UCSD-AML1 (cell line): ENCODE measurements around the gene SELP.
A peak's percentile ranks its signal among the peaks of the same experiment; 100 is the strongest.
"Not testable (repeated sequence)": the region's sequence is repeated elsewhere in the genome, so short reads cannot be mapped to it uniquely, and the experiment has no call there.

Source experiments
- DNase-seq: peaks from one replicate; lab custom pipeline; 2025; ENCODE audit not compliant: unreplicated experiment; lab: John Stamatoyannopoulos, UW

The SELP gene

GRCh38 chr1:169630006-169630405, at the start of gene SELP:
Gene SELP (minus strand): TSS chr1:169630124. CDS start chr1:169630074, 50 bp downstream.
- no peak for DNase-seq

- no peak for DNase-seq
Observed at GRCh38 chr1:169679692-169680091, 49.8 kb upstream of the SELP start.

- DNase-seq: peak; percentile 17
Observed at GRCh38 chr1:169676001-169676400, 46.1 kb upstream of the SELP start.

GRCh38 chr1:169670836-169671235, 40.9 kb upstream of the SELP start:
- DNase-seq: peak; percentile 39

GRCh38 chr1:169670244-169670643, 40.3 kb upstream of the SELP start:
- DNase-seq: not testable (repeated sequence)

GRCh38 chr1:169667699-169668596, 38.0 kb upstream of the SELP start:
- not testable (repeated sequence) for DNase-seq

- not testable (repeated sequence) for DNase-seq
Observed at GRCh38 chr1:169667227-169667639, 37.3 kb upstream of the SELP start.

- DNase-seq: not testable (repeated sequence)
Observed at GRCh38 chr1:169662680-169663079, 32.8 kb upstream of the SELP start.

- not testable (repeated sequence) for DNase-seq
Observed at GRCh38 chr1:169661066-169661465, 31.1 kb upstream of the SELP start.

- not testable (repeated sequence) for DNase-seq
Observed at GRCh38 chr1:169658777-169659176, 28.9 kb upstream of the SELP start.

GRCh38 chr1:169653873-169654272, 23.9 kb upstream of the SELP start:
- no peak for DNase-seq

GRCh38 chr1:169651035-169651434, 21.1 kb upstream of the SELP start:
- no peak for DNase-seq

GRCh38 chr1:169650551-169650950, 20.6 kb upstream of the SELP start:
- no peak for DNase-seq

GRCh38 chr1:169648709-169649108, 18.8 kb upstream of the SELP start:
- no peak for DNase-seq

GRCh38 chr1:169648187-169648586, 18.3 kb upstream of the SELP start:
- DNase-seq: no peak

GRCh38 chr1:169647512-169647911, 17.6 kb upstream of the SELP start:
- DNase-seq: no peak

- DNase-seq: no peak
Observed at GRCh38 chr1:169644297-169644696, 14.4 kb upstream of the SELP start.

- no peak for DNase-seq
Observed at GRCh38 chr1:169634877-169635276, 5.0 kb upstream of the SELP start.

- no peak for DNase-seq
Observed at GRCh38 chr1:169634145-169634544, 4.2 kb upstream of the SELP start.

- DNase-seq: no peak
Observed at GRCh38 chr1:169631249-169631648, 1.3 kb upstream of the SELP start.

GRCh38 chr1:169624912-169625311, 5.0 kb downstream of the SELP start:
- DNase-seq: peak; percentile 33

- no peak for DNase-seq
Observed at GRCh38 chr1:169624122-169624521, 5.8 kb downstream of the SELP start.
